Liver (tissue), 10 donors: Measurements from ENCODE around the gene PLXND1. TPM values are rescaled to one million over a fixed set of nuclear protein-coding genes. Genes with fewer than 3 reads are reported as not detected.

Experiments used
- DNase-seq: peaks from one replicate; pipeline ENCODE4 v3.0.0-alpha.2; 2017; ENCODE audit warnings: low spot score
- H3K27ac ChIP-seq, 2 donors: one replicate each; pipeline ENCODE4 v1.7.0; 2013; ENCODE audit warnings: inconsistent platforms in 2 of 2, low read length in 2 of 2, control low read depth in 1 of 2, low read depth in 1 of 2, mild to moderate bottlenecking in 1 of 2
- H3K27me3 ChIP-seq, 4 donors: one replicate each; pipeline versions ENCODE4 v1.6.1 to v1.7.0; 2013; ENCODE audit warnings: low read length in 3 of 4, inconsistent platforms in 1 of 4, mild to moderate bottlenecking in 1 of 4, moderate library complexity in 1 of 4; ENCODE audit not compliant: control insufficient read depth in 4 of 4, insufficient read depth in 4 of 4
- H3K36me3 ChIP-seq, 4 donors: one replicate each; pipeline versions ENCODE4 v1.6.1 to v1.7.0; 2013; ENCODE audit warnings: low read length in 3 of 4, mild to moderate bottlenecking in 3 of 4, low read depth in 1 of 4, moderate library complexity in 1 of 4; ENCODE audit not compliant: control insufficient read depth in 4 of 4, insufficient read depth in 3 of 4
- H3K4me1 ChIP-seq, 4 donors: one replicate each; pipeline versions ENCODE4 v1.6.1 to v1.7.0; 2013; ENCODE audit warnings: low read length in 3 of 4, mild to moderate bottlenecking in 3 of 4, moderate library complexity in 1 of 4; ENCODE audit not compliant: control insufficient read depth in 4 of 4, insufficient read depth in 4 of 4
- H3K4me3 ChIP-seq, 3 donors: one replicate each; pipeline versions ENCODE4 v1.6.1 to v1.7.0; 2013; ENCODE audit warnings: low read length in 3 of 3, control low read depth in 1 of 3, low read depth in 1 of 3, mild to moderate bottlenecking in 1 of 3
- H3K9ac ChIP-seq, 2 donors: one replicate each; pipeline ENCODE4 v1.7.0; 2013; ENCODE audit warnings: low read length in 2 of 2, mild to moderate bottlenecking in 2 of 2, moderate library complexity in 2 of 2, control low read depth in 1 of 2, low read depth in 1 of 2
- H3K9me3 ChIP-seq, 4 donors: one replicate each; pipeline versions ENCODE4 v1.6.1 to v1.7.0; 2013; ENCODE audit warnings: low read length in 3 of 4; ENCODE audit not compliant: control insufficient read depth in 4 of 4
- FOXA1 ChIP-seq: IDR thresholded peaks from 2 replicates; pipeline ENCODE4 v1.6.1; 2016; ENCODE audit warnings: antibody characterized with exemption
- GABPA ChIP-seq, 2 donors: IDR thresholded peaks in 1 of 2; conservative IDR thresholded peaks in 1 of 2; 2 replicates each; pipeline ENCODE4 v1.6.1; 2016; ENCODE audit warnings: antibody characterized with exemption in 2 of 2, mild to moderate bottlenecking in 1 of 2, moderate library complexity in 1 of 2
- HNF4G ChIP-seq: IDR thresholded peaks from 2 replicates; pipeline ENCODE4 v1.6.1; 2016; ENCODE audit warnings: antibody characterized with exemption
- JUND ChIP-seq, 2 donors: IDR thresholded peaks; 2 replicates each; pipeline ENCODE4 v1.6.1; 2016; ENCODE audit warnings: antibody characterized with exemption in 2 of 2
- MAX ChIP-seq: IDR thresholded peaks from 2 replicates; pipeline ENCODE4 v1.6.1; 2016; ENCODE audit warnings: antibody characterized with exemption
- NR2F2 ChIP-seq: IDR thresholded peaks from 2 replicates; pipeline ENCODE4 v1.6.1; 2016; ENCODE audit warnings: antibody characterized with exemption
- RAD21 ChIP-seq, 2 donors: IDR thresholded peaks; 2 replicates each; pipeline ENCODE4 v1.6.1; 2016; ENCODE audit warnings: antibody characterized with exemption in 2 of 2, mild to moderate bottlenecking in 2 of 2
- WGBS: extraction: QIAGEN DNeasy Blood & Tissue Kit; methylation state at CpG from one replicate; pipeline ENCODE4 v1.1.7; 2013; 5-methylcytosine and 5-hydroxymethylcytosine counted together
- polyA plus RNA-seq, 2 donors: library from polyadenylated mRNA; stranded (reverse) in 1 of 2; unstranded in 1 of 2; fragments of 200-250 nt in 1 of 2; fragments of >200 nt in 1 of 2; fragmentation: Nextera tagmentation in 1 of 2; extraction: Ambion mirVana in 1 of 2; gene quantifications; one replicate each; pipeline versions ENCODE4 v1.2.1 to v1.2.3, GENCODE V29; 2013 to 2015
- small RNA-seq: library from RNA; depleted of rRNA; stranded (forward); fragments of <200 nt; gene quantifications from one replicate; pipeline ENCODE3, GENCODE V24; 2014
- total RNA-seq, 2 donors: library from RNA; depleted of rRNA; stranded (reverse); fragments of >200 nt; gene quantifications; one replicate each; pipeline ENCODE4 v1.2.3, GENCODE V29; 2014
- TF ChIP-seq, protein P1 (sequence below): fragments of 150-350 bp; IDR thresholded peaks from 2 replicates; pipeline ENCODE4 v1.5.1; 2017; ENCODE audit warnings: improper control_type of control experiment, low read depth, low read length; ENCODE audit not compliant: missing input control
- TF ChIP-seq, protein P2 (sequence below): IDR thresholded peaks from 2 replicates; pipeline ENCODE4 v1.6.1; 2016; ENCODE audit warnings: antibody characterized with exemption
- donor health status: healthy.
- donor health status: healthy.
- donor health status: healthy.
- donor health status: healthy.
- donor health status: healthy.

PLXND1 gene
- total and polyA plus RNA-seq, 4 donors: 10.4 to 50.2 (median 32.8) TPM

GRCh38 chr3:129506231-129506742, 100.2 kb downstream of the PLXND1 start:
- H3K9me3 ChIP-seq: no peaks in the 10 kb centered on the region
- 94% methylated on average over 9 of the region's 9 CpGs for WGBS
- no peaks in the 10 kb centered on the region for H3K4me1 ChIP-seq
- TF ChIP-seq NR2F2 (no peak), JUND (IDR thresholded peaks at IDR 0.05) (no peak), HNF4G (no peak), GABPA (IDR thresholded peaks at IDR 0.05 in 1 of 2, conservative IDR thresholded peaks at IDR 0.05 in 1 of 2) (no peak), RAD21 (IDR thresholded peaks at IDR 0.05) (no peak), FOXA1 (no peak), MAX (no peak)
- no peak for DNase-seq
- H3K4me3 ChIP-seq: no peak overlapping the region
- H3K9ac ChIP-seq: no peak overlapping the region
- peaks cover 0 to 23% (median 8%) of the 10 kb centered on the region in 4 donors for H3K36me3 ChIP-seq
- no peak overlapping the region for H3K27ac ChIP-seq
- no peaks in the 10 kb centered on the region for H3K27me3 ChIP-seq

DNA sequence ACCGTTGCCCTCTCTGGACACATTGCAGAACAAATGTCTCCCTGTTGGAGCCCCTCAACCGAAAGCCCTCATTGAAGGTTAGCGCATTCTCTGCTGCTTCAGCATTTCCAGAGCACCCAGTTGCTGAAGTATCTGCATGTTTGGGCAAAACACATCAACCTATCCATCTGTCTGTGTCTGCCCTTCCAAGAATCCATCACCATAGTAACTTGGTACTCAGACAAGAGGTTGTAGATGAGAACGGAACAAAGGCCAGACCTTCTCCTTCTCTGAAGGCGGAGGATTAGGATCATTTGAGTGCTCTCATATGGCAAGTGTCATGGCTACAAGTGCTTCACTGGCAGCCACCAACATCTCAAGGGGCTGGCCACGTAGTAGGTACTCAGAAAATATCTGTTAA, 101.1 kb downstream of the PLXND1 start:
- Histone ChIP-seq H3K27ac (no peak overlapping the region), H3K36me3 (peaks cover 0 to 23% (median 7%) of the 10 kb centered on the region in 4 donors), H3K27me3 (no peaks in the 10 kb centered on the region), H3K4me3 (no peak overlapping the region), H3K9me3 (no peaks in the 10 kb centered on the region), H3K4me1 (peaks cover 0 to 4% (median 0%) of the 10 kb centered on the region in 4 donors), H3K9ac (no peak overlapping the region)
- no peak for DNase-seq
- 97% methylated on average over 6 of the region's 6 CpGs for WGBS
- no peak for TF ChIP-seq HNF4G
- no peak for TF ChIP-seq RAD21 (IDR thresholded peaks at IDR 0.05)
- TF ChIP-seq, protein P1, sequence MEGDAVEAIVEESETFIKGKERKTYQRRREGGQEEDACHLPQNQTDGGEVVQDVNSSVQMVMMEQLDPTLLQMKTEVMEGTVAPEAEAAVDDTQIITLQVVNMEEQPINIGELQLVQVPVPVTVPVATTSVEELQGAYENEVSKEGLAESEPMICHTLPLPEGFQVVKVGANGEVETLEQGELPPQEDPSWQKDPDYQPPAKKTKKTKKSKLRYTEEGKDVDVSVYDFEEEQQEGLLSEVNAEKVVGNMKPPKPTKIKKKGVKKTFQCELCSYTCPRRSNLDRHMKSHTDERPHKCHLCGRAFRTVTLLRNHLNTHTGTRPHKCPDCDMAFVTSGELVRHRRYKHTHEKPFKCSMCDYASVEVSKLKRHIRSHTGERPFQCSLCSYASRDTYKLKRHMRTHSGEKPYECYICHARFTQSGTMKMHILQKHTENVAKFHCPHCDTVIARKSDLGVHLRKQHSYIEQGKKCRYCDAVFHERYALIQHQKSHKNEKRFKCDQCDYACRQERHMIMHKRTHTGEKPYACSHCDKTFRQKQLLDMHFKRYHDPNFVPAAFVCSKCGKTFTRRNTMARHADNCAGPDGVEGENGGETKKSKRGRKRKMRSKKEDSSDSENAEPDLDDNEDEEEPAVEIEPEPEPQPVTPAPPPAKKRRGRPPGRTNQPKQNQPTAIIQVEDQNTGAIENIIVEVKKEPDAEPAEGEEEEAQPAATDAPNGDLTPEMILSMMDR: no peak
- TF ChIP-seq, protein P2, sequence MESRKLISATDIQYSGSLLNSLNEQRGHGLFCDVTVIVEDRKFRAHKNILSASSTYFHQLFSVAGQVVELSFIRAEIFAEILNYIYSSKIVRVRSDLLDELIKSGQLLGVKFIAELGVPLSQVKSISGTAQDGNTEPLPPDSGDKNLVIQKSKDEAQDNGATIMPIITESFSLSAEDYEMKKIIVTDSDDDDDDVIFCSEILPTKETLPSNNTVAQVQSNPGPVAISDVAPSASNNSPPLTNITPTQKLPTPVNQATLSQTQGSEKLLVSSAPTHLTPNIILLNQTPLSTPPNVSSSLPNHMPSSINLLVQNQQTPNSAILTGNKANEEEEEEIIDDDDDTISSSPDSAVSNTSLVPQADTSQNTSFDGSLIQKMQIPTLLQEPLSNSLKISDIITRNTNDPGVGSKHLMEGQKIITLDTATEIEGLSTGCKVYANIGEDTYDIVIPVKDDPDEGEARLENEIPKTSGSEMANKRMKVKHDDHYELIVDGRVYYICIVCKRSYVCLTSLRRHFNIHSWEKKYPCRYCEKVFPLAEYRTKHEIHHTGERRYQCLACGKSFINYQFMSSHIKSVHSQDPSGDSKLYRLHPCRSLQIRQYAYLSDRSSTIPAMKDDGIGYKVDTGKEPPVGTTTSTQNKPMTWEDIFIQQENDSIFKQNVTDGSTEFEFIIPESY: no peak

Small RNA genes within 50 kb of the gene (small RNA-seq; reads per million reads assigned to genes)
- gene RN7SL752P: not detected

Other genes starting within 250 kb of the PLXND1 start
- gene EFCAB12, start 178.0 kb downstream of the PLXND1 start, total RNA-seq: under 1 TPM; 0.37 to 0.67 TPM
- 1 to 10 TPM in 1 of 2 donors, under 1 TPM in 1; 0.62 to 2.4 TPM for gene EFCAB12, start 178.0 kb downstream of the PLXND1 start, polyA plus RNA-seq
- 10 to 100 TPM; 16.9 to 17.1 TPM for gene MBD4, start 166.7 kb downstream of the PLXND1 start, total RNA-seq
- gene MBD4, start 166.7 kb downstream of the PLXND1 start, polyA plus RNA-seq: 10 to 100 TPM; 17.4 to 24.8 TPM
- 10 to 100 TPM; 14.9 to 25.8 TPM for gene IFT122, start 166.5 kb downstream of the PLXND1 start, total RNA-seq
- gene IFT122, start 166.5 kb downstream of the PLXND1 start, polyA plus RNA-seq: 1 to 10 TPM; 3.3 to 6.3 TPM
- gene RHO, start 78.0 kb downstream of the PLXND1 start, total RNA-seq: not detected
- not detected for gene RHO, start 78.0 kb downstream of the PLXND1 start, polyA plus RNA-seq
- not detected for gene H1-8, start 63.5 kb downstream of the PLXND1 start, total RNA-seq
- gene H1-8, start 63.5 kb downstream of the PLXND1 start, polyA plus RNA-seq: not detected